SK-N-SH (cell line): ENCODE results near the gene SNX15. TPM values are rescaled to one million over a fixed set of nuclear protein-coding genes. Genes with fewer than 3 reads are reported as not detected.

Experiments used
- CTCF ChIA-PET: fragments of 300-600, 350-600 bp; formaldehyde crosslinking; extraction: SDS; loops from one replicate; lab custom pipeline; 2021; lab: Yijun Ruan, JAX
- POLR2A ChIA-PET: fragments of 350-600 bp; sonication (Branson Sonifier 250); formaldehyde crosslinking; extraction: SDS; loops from one replicate; lab custom pipeline; 2020; ENCODE audit warnings: antibody characterized with exemption, inconsistent platforms; lab: Yijun Ruan, JAX
- DNase-seq: peaks from one replicate; pipeline ENCODE4 v3.0.0; 2012
- H2AFZ ChIP-seq: fragments of 200-600 bp; sonication (generic); 2 replicates; pipeline ENCODE4 v1.8.1; 2016; ENCODE audit warnings: antibody characterized with exemption, mild to moderate bottlenecking, low read depth
- H3F3A ChIP-seq: fragments of 200-600 bp; sonication (generic); replicated peaks from 2 replicates; pipeline ENCODE3; 2016; ENCODE audit warnings: antibody characterized with exemption, mild to moderate bottlenecking; ENCODE audit not compliant: insufficient read depth
- H3K27ac ChIP-seq, 2 experiments: fragments of 200-500 bp in 1 of 2; fragments of 200-600 bp in 1 of 2; sonication (Bioruptor generic) in 1 of 2; sonication (generic), shearing (Covaris generic) in 1 of 2; 2 replicates each; pipeline versions ENCODE4 v1.5.1 to v1.6.1; 2014 to 2016; ENCODE audit warnings: low read depth in 2 of 2, inconsistent platforms in 1 of 2, low read length in 1 of 2, mild to moderate bottlenecking in 1 of 2, mixed read lengths in 1 of 2
- H3K27me3 ChIP-seq: fragments of 200-600 bp; sonication (generic), shearing (Covaris generic); 2 replicates; pipeline ENCODE4 v1.6.1; 2016; ENCODE audit warnings: mixed run types; ENCODE audit not compliant: insufficient read depth
- H3K36me3 ChIP-seq, 2 experiments: fragments of 200-500 bp in 1 of 2; fragments of 200-600 bp in 1 of 2; sonication (Bioruptor generic) in 1 of 2; sonication (generic) in 1 of 2; replicated peaks in 1 of 2; 2 replicates each; pipeline versions ENCODE3 to v1.5.1; 2014 to 2016; ENCODE audit warnings: low read length in 1 of 2, mild to moderate bottlenecking in 1 of 2; ENCODE audit not compliant: insufficient read depth in 2 of 2, control insufficient read depth in 1 of 2
- H3K4me1 ChIP-seq, 2 experiments: fragments of 200-500 bp in 1 of 2; fragments of 200-600 bp in 1 of 2; sonication (Bioruptor generic) in 1 of 2; sonication (generic), shearing (Covaris generic) in 1 of 2; 2 replicates each; pipeline versions ENCODE4 v1.5.1 to v1.6.1; 2014 to 2016; ENCODE audit warnings: low read depth in 1 of 2, low read length in 1 of 2, mixed run types in 1 of 2; ENCODE audit not compliant: insufficient read depth in 2 of 2, control insufficient read depth in 1 of 2
- H3K4me2 ChIP-seq: fragments of 200-600 bp; sonication (generic), shearing (Covaris generic); 2 replicates; pipeline ENCODE4 v1.6.1; 2017; ENCODE audit warnings: mixed run types
- H3K4me3 ChIP-seq, 2 experiments: fragments of 200-500 bp in 1 of 2; fragments of 200-600 bp in 1 of 2; sonication (Bioruptor generic) in 1 of 2; sonication (generic), shearing (Covaris generic) in 1 of 2; 2 replicates each; pipeline versions ENCODE4 v1.5.1 to v1.8.1; 2014 to 2016; ENCODE audit warnings: low read depth in 2 of 2, inconsistent platforms in 1 of 2, low read length in 1 of 2, mild to moderate bottlenecking in 1 of 2, mixed read lengths in 1 of 2, moderate library complexity in 1 of 2
- H3K79me2 ChIP-seq: fragments of 200-600 bp; sonication (generic); 2 replicates; pipeline ENCODE4 v1.8.1; 2017; ENCODE audit warnings: mild to moderate bottlenecking; ENCODE audit not compliant: insufficient read depth
- H3K9ac ChIP-seq: fragments of 200-600 bp; sonication (generic); 2 replicates; pipeline ENCODE4 v1.6.1; 2017; ENCODE audit warnings: mixed run types
- H3K9me2 ChIP-seq: fragments of 200-600 bp; sonication (generic); 2 replicates; pipeline ENCODE4 v1.6.1; 2017; ENCODE audit warnings: mixed run types
- H3K9me3 ChIP-seq: fragments of 200-600 bp; sonication (generic); 2 replicates; pipeline ENCODE4 v1.6.1; 2017; ENCODE audit warnings: mixed run types, mild to moderate bottlenecking, moderate library complexity
- H4K20me1 ChIP-seq: fragments of 200-600 bp; sonication (generic); 2 replicates; pipeline ENCODE4 v1.6.1; 2017; ENCODE audit warnings: mild to moderate bottlenecking, mixed run types; ENCODE audit not compliant: insufficient read depth
- CHD2 ChIP-seq: fragments of 150-350 bp; IDR thresholded peaks from 2 replicates; pipeline ENCODE4 v1.6.1; 2018; ENCODE audit warnings: low read length; ENCODE audit not compliant: partially characterized antibody
- ELF1 ChIP-seq: IDR thresholded peaks from 2 replicates; pipeline ENCODE4 v1.4.0; 2012
- EP300 ChIP-seq, 2 experiments: IDR thresholded peaks; 2 replicates each; pipeline versions ENCODE4 v1.4.0 to v1.6.1; 2012; ENCODE audit warnings: borderline replicate concordance in 1 of 2, low read depth in 1 of 2, low read length in 1 of 2
- FOSL2 ChIP-seq: IDR thresholded peaks from 2 replicates; pipeline ENCODE4 v1.4.0; 2012; ENCODE audit warnings: low read depth, mild to moderate bottlenecking, moderate library complexity, borderline replicate concordance
- IRF3 ChIP-seq: fragments of 150-350 bp; IDR thresholded peaks from 2 replicates; pipeline ENCODE4 v1.6.1; 2016; ENCODE audit warnings: mild to moderate bottlenecking, low read depth, low read length
- NFIC ChIP-seq: IDR thresholded peaks from 2 replicates; pipeline ENCODE4 v1.4.0; 2012; ENCODE audit warnings: borderline replicate concordance
- NRF1 ChIP-seq: IDR thresholded peaks from 2 replicates; pipeline ENCODE4 v1.6.1; 2012; ENCODE audit warnings: low read depth, mild to moderate bottlenecking, low read length
- TCF12 ChIP-seq: IDR thresholded peaks from 2 replicates; pipeline ENCODE4 v1.4.0; 2012
- WGBS: methylation state at CpG from one replicate; pipeline ENCODE4 v1.1.6; 2017; ENCODE audit warnings: low lambda C conversion rate; 5-methylcytosine and 5-hydroxymethylcytosine counted together
- polyA plus RNA-seq, 3 experiments: library from polyadenylated mRNA; depleted of rRNA; stranded (reverse); fragments of >200 nt; gene quantifications; 2 replicates each; pipeline ENCODE4 v1.2.3, GENCODE V29; 2012
- small RNA-seq, 7 experiments: library from RNA; depleted of rRNA; stranded (forward); fragments of <200 nt; gene quantifications; one replicate each; pipeline ENCODE3, GENCODE V24; 2012

Gene SNX15
- polyA plus RNA-seq, 1 of the 3 experiments (the other 2 are of a cell fraction): 17.2 TPM

- TF ChIP-seq EP300 (IDR thresholded peaks at IDR 0.05; ENCODE audit: borderline replicate concordance in 1 of 2, low read depth in 1 of 2, low read length in 1 of 2) (no peak), NFIC (no peak), IRF3 (no peak), TCF12 (no peak), FOSL2 (no peak), ELF1 (no peak), CHD2 (no peak)
- TF ChIP-seq, all 33 proteins: peak for 0
Observed at GRCh38 chr11:65087827-65088226, 60.6 kb downstream of the SNX15 start (continued).

- CTCF ChIA-PET: interaction anchor here (1.9 to 2.6 kb wide), 2 partner anchors 20 to 23 kb away, joined by 11 to 13 read pairs; partner anchors contain the start of gene TM7SF2
- Histone ChIP-seq H3K4me2 (no peak overlapping the region), H3K9ac (no peak overlapping the region), H3K36me3 (peaks cover 8 to 39% of the 10 kb centered on the region in 2 experiments), H3K9me3 (no peaks in the 10 kb centered on the region), H3K4me1 (peaks cover 8% of the 10 kb centered on the region in 2 experiments; a peak in 3 of 4 replicates), H3K9me2 (no peaks in the 10 kb centered on the region), H2AFZ (no peak overlapping the region), H3K27ac (no peak overlapping the region)
- 97% methylated on average over 4 of the region's 4 CpGs for WGBS
- DNase-seq: no peak
- no peak for TF ChIP-seq NRF1
- TF ChIP-seq, all 33 proteins: peak for 0
- Histone ChIP-seq H3F3A (peaks cover 18% of the 10 kb centered on the region), H3K79me2 (peaks cover 14% of the 10 kb centered on the region), H3K4me3 (no peak overlapping the region), H3K27me3 (no peaks in the 10 kb centered on the region), H4K20me1 (no peaks in the 10 kb centered on the region)
- POLR2A ChIA-PET: interaction anchor here (1.2 kb wide), 1 partner anchor 23 kb away, joined by 4 read pairs; no protein-coding TSS in a partner anchor
Observed at GRCh38 chr11:65089621-65090020, 62.4 kb downstream of the SNX15 start.

Small RNAs within 50 kb of the gene (small RNA-seq; reads per million reads assigned to genes)
- gene MIR6879: 0 to 0.64 (median 0) reads per million in 7 experiments
- gene SNX15: 0 to 0.52 (median 0) reads per million in 7 experiments

Other genes starting within 250 kb of the SNX15 start
- 59.4 and 66.3 TPM in 2 replicates for gene SF1, start 248.9 kb upstream of the SNX15 start, polyA plus RNA-seq (2012; rRNA removed)
- gene MAP4K2, start 224.2 kb upstream of the SNX15 start, polyA plus RNA-seq (2012; rRNA removed): 17.4 and 20.0 TPM in 2 replicates
- 40.7 and 52.9 TPM in 2 replicates for gene MEN1, start 216.9 kb upstream of the SNX15 start, polyA plus RNA-seq (2012; rRNA removed)
- gene CDC42BPG, start 182.8 kb upstream of the SNX15 start, polyA plus RNA-seq (2012; rRNA removed): 0.33 and 0.42 TPM in 2 replicates
- 57.6 and 93.3 TPM in 2 replicates for gene EHD1, start 148.8 kb upstream of the SNX15 start, polyA plus RNA-seq (2012; rRNA removed)
- gene ATG2A, start 110.2 kb upstream of the SNX15 start, polyA plus RNA-seq (2012; rRNA removed): 6.2 and 7.1 TPM in 2 replicates
- 15.1 and 16.7 TPM in 2 replicates for gene PPP2R5B, start 102.8 kb upstream of the SNX15 start, polyA plus RNA-seq (2012; rRNA removed)
- not detected in 2 replicates for gene GPHA2, start 91.5 kb upstream of the SNX15 start, polyA plus RNA-seq (2012; rRNA removed)
- not detected in 2 replicates for gene MAJIN, start 55.3 kb upstream of the SNX15 start, polyA plus RNA-seq (2012; rRNA removed)
- gene BATF2, start 30.5 kb upstream of the SNX15 start, polyA plus RNA-seq (2012; rRNA removed): 0.20 and 0.28 TPM in 2 replicates
- 252 and 278 TPM in 2 replicates for gene ARL2, start 13.3 kb upstream of the SNX15 start, polyA plus RNA-seq (2012; rRNA removed)
- 13.1 and 22.5 TPM in 2 replicates for gene SAC3D1, start 13.8 kb downstream of the SNX15 start, polyA plus RNA-seq (2012; rRNA removed)
- not detected in 2 replicates for gene NAALADL1, start 31.1 kb downstream of the SNX15 start, polyA plus RNA-seq (2012; rRNA removed)
- 13.1 and 16.3 TPM in 2 replicates for gene CDCA5, start 56.6 kb downstream of the SNX15 start, polyA plus RNA-seq (2012; rRNA removed)
- 55.7 and 75.9 TPM in 2 replicates for gene ZFPL1, start 56.8 kb downstream of the SNX15 start, polyA plus RNA-seq (2012; rRNA removed)
- gene VPS51, start 68.8 kb downstream of the SNX15 start, polyA plus RNA-seq (2012; rRNA removed): 59.1 and 59.9 TPM in 2 replicates
- gene TM7SF2, start 84.4 kb downstream of the SNX15 start, polyA plus RNA-seq (2012; rRNA removed): 87.8 and 90.0 TPM in 2 replicates
- 5.6 and 5.9 TPM in 2 replicates for gene ZNHIT2, start 90.3 kb downstream of the SNX15 start, polyA plus RNA-seq (2012; rRNA removed)
- gene FAU, start 94.7 kb downstream of the SNX15 start, polyA plus RNA-seq (2012; rRNA removed): 912 and 1,210 TPM in 2 replicates
- gene MRPL49, start 94.9 kb downstream of the SNX15 start, polyA plus RNA-seq (2012; rRNA removed): 56.7 and 89.7 TPM in 2 replicates
- 14.9 and 31.9 TPM in 2 replicates for gene SYVN1, start 107.1 kb downstream of the SNX15 start, polyA plus RNA-seq (2012; rRNA removed)
- not detected in 2 replicates for gene SPDYC, start 142.8 kb downstream of the SNX15 start, polyA plus RNA-seq (2012; rRNA removed)
- gene CAPN1, start 154.5 kb downstream of the SNX15 start, polyA plus RNA-seq (2012; rRNA removed): 78.6 and 92.2 TPM in 2 replicates
- gene POLA2, start 234.5 kb downstream of the SNX15 start, polyA plus RNA-seq (2012; rRNA removed): 18.4 and 19.4 TPM in 2 replicates